G401 (cell line): Measurements from ENCODE around the gene PRDM16. TPM values are rescaled to one million over a fixed set of nuclear protein-coding genes. Genes with fewer than 3 reads are reported as not detected.

Source experiments
- DNase-seq: peaks from one replicate; pipeline ENCODE4 v3.0.0-alpha.2; 2015; ENCODE audit warnings: low spot score
- in situ Hi-C: cut with HindIII; loops from 2 replicates; pipeline ENCODE4 v1.10.0; 2016; ENCODE audit warnings: low sequenced_read_pairs, mixed read lengths
- total RNA-seq: library from RNA; depleted of rRNA; stranded (reverse); fragments of >200 nt; shearing (Covaris generic); gene quantifications from 2 replicates; pipeline ENCODE4 v1.2.3, GENCODE V29; 2014

The PRDM16 gene
- total RNA-seq, 1 experiment from 2014 or later = 2.8 TPM

GRCh38 chr1:3439346-3440299 lies 370.6 kb downstream of the PRDM16 start:
- in situ Hi-C loops = no loop called here
- no peak for DNase-seq

GRCh38 chr1:3440300-3440681 lies 371.3 kb downstream of the PRDM16 start:
- DNase-seq = no peak
- in situ Hi-C loops = no loop called here

DNA sequence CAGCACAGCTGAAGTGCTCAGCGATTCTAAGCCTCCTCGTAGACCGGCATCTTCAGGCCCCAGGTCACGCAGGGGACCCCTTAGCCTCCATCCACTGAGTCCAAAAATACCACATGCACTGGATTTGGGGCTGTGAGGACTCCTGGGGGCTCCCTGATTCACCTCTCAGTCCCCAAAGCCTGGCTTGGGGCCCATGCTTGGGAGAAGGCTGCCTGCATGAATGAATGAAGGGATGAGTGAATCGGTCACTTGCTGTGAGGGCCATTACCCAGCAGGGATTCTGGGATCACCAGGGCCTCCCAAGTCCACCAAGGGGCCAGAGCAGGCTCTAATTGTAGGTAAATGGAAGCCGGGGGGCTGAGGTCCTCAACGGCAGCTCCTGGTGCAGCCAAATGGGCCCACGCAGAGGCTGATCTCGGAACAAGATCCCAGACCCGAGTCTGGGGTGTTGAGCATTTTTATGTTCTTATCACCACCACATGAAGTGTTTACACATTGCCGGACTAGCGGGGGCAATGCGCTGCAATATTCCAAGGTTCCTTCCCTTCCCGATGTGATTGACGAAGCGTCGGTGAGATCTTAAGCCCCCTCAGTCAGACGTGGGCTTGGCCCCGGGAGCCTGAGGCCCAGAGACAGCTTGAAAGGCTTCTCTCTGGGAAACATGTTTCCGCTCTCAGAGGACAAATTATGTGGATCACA lies 371.9 kb downstream of the PRDM16 start:
- in situ Hi-C loops = no loop called here
- DNase-seq = no peak

GRCh38 chr1:3441410-3441847 lies 372.4 kb downstream of the PRDM16 start:
- no peak for DNase-seq
- in situ Hi-C loops = no loop called here

GRCh38 chr1:3441880-3442279 lies 372.9 kb downstream of the PRDM16 start:
- DNase-seq = no peak
- in situ Hi-C loops = no loop called here

DNA sequence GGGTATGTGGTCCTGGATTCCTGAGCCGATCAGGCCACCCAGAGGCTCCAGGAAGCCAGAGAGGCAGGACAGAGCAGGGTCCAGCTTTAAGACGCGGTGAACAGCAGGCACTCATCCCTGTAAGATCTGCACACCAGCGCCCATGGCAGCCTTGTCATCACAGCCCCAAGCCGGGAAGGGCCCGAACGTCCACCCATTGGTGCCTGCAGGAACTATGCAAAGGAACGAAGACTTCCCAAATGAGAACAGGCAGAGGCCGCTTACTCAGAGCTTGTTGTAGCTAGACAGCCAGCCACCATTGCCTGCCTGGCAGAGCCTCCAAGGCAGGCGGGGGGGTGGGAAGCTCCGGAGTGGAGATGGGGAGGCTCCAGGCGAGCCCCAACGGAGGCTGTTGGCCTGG lies 373.3 kb downstream of the PRDM16 start:
- in situ Hi-C loops = no loop called here

GRCh38 chr1:3442901-3443300 lies 373.9 kb downstream of the PRDM16 start:
- DNase-seq = no peak
- in situ Hi-C loops = no loop called here

More for the DNA sequence above, 373.3 kb downstream of the PRDM16 start:
- DNase-seq = no peak

DNA sequence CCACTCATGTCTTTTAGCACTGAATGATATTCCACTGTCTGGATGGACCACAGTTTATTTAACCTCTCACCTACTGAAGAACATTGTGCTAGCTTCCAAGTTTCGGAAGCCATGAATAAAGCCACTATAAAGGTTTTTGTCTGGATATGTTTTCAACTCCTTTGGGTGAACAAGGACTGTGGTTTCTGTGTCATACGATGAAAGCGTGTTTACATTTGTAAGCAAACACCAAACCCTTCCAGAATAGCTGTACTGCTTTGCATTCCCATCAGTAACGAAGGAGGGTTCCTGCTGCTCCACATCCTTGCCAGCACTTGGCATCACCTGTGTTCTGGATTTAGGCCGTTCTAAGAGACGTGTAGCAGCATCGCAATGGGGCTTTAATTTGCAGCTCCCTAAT lies 374.8 kb downstream of the PRDM16 start:
- no peak for DNase-seq
- in situ Hi-C loops = no loop called here

DNA sequence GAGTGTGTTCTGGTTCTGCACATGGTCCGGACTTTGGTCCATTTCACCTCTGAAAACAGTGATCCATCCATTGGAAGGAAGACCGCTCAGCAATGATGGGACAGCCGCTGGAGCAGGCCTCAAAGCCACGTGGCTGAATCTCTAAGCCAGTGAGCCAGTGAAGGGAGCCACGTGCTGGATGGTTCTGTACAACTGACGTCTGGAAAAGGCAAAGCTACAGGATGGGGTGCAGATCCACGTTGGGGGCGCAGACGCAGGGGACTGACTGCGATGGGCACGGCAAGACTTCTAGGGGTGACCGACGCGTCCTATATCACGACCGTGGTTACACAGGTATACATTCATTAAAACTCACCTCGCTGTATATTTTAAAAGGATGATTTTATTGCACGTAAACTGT lies 375.3 kb downstream of the PRDM16 start:
- in situ Hi-C loops = no loop called here

GRCh38 chr1:3444736-3445135 lies 375.7 kb downstream of the PRDM16 start:
- in situ Hi-C loops = no loop called here
- no peak for DNase-seq

More for the DNA sequence above, 375.3 kb downstream of the PRDM16 start:
- no peak for DNase-seq

GRCh38 chr1:3450202-3450863 lies 381.3 kb downstream of the PRDM16 start:
- DNase-seq = no peak
- in situ Hi-C loops = no loop called here

DNA sequence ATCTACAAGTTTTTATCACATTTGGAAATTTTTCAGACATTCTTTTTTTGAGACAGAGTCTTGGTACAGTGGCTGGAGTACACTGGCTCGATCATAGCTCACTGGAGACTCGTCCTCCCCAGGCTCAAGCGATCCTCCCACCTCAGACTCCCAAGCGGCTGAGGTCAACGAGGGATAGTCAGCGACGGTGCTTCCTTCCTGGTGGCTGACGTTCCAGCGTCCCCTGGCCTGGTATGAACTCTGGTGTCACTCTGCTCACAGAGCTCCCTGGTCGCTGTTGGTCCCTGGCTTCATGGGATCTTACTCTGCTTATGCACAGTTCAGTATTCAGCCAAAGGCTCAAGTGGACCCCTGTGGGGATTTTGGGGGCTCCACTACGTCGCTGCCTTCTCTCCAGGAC lies 382.0 kb downstream of the PRDM16 start:
- in situ Hi-C loops = no loop called here

DNA sequence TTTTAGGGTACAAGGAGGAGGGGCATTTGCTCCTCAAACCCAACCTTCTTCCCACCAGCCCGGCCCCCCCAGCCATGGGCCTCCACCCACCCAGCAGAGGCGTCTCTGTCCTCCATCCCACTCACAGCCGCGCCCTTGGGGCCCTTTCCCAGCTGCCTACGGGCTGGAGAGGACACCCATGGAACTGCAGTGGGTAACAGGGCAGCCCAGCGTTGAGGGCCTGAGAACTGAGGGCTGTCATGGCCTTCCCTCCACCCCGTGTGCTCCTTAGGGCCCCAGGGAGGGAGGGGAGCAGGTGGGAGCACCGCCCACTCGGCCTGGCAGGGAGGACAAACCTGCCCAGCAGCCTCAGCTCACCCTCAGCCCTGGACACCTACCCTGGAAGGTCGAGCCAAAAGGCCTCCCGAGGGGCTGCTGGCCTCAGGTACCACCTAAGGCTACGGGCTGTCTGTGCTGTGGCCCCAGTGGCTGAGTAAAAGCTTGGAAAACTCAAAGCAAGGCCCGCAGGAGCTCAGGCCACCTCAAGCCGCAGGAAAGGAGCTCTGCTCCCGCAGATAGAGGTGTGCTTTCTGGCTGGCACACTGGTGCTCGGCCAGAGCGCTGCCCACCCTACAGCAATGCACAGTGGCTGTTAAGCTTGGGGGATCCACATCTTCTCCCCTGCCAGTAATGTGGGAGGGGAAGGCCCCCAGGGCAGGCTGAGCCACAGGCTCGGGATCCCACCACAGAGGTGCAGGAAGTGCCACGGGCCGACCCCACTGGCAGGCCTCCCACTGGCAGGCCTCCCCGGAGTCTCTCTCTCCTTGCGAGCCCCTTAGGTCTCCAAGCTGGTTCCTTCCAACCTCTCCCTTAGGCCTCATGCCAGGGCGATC lies 383.2 kb downstream of the PRDM16 start:
- no peak for DNase-seq
- in situ Hi-C loops = no loop called here

More for the DNA sequence above, 382.0 kb downstream of the PRDM16 start:
- DNase-seq = no peak

GRCh38 chr1:3452866-3453175 lies 383.8 kb downstream of the PRDM16 start:
- in situ Hi-C loops = no loop called here
- DNase-seq = no peak

GRCh38 chr1:3453203-3453761 lies 384.3 kb downstream of the PRDM16 start:
- in situ Hi-C loops = no loop called here
- DNase-seq = peak; percentile 68

DNA sequence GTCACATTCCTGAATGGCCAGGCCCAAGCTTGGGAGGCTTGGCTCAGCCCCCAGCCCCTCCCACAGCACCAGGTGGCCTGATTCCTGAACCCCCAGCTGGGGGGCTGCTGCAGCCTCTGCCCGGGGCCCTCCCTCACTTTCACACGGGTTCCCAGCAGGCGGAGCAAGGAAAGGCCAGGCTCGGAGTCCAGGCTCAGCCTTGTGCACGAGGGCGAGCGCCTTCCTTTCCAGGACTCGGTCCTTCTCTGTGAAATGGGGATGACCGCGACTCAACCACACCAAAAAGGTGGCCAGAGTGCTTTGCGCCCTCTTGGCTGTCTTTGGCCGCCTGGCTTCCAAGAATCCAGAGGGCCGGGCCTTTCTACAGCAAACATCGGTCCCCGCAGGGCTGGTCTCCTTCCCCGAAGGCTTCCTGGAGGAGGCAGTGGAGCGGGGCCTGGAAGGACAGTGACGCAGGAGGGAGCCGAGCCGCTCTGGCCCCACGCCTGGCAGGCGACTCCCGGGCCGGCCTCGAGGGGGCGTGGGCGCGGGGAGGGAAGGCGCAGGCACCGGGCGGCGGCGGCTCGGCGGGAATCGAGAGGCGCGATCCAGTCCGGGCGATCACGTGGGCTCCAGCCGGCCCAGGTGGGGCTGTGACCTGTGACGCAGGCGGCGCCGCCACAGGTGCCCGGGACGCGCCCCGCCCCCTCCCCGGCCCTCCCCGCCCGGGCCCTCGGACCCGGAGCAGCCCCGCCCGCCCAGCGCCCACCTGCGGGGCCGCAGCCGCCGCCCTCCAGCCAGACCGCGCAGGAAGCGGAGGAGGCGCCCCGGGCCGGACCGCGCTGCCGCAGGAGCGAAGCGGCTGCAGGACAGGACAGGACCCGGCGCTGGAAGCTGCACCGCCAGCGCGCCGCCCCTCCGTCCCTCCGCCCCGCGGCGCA lies 385.1 kb downstream of the PRDM16 start, which contains the start of gene ARHGEF16:
Gene ARHGEF16 (plus strand): TSS at position 775 of the 920 bp plus-strand sequence. CDS start 8,420 bp downstream, outside the sequence.
- in situ Hi-C loops = no loop called here
- DNase-seq = peak; percentile 30

- in situ Hi-C loops = no loop called here
- DNase-seq = peak; percentile 8
These were observed 386.0 kb downstream of the PRDM16 start for GRCh38 chr1:3454811-3455618.
